Loucy (cell line): ENCODE results near the gene NOL7.

ENCODE experiments used
- H2AFZ ChIP-seq: fragments of 200-600 bp; sonication (generic); 2 replicates; pipeline ENCODE4 v1.6.0; 2016; ENCODE audit warnings: antibody characterized with exemption, mild to moderate bottlenecking, low read length, moderate library complexity
- H3F3A ChIP-seq: fragments of 200-600 bp; 2 replicates; pipeline ENCODE4 v1.6.0; 2016; ENCODE audit warnings: antibody characterized with exemption, low read depth, mild to moderate bottlenecking
- H3K27me3 ChIP-seq: fragments of 200-600 bp; sonication (generic); 2 replicates; pipeline ENCODE4 v1.6.1; 2014; ENCODE audit warnings: low read length, mild to moderate bottlenecking; ENCODE audit not compliant: insufficient read depth, poor library complexity, severe bottlenecking
- H3K36me3 ChIP-seq: fragments of 200-600 bp; sonication (generic); 2 replicates; pipeline ENCODE4 v1.6.1; 2016; ENCODE audit warnings: low read length; ENCODE audit not compliant: insufficient read depth
- H3K4me1 ChIP-seq: fragments of 200-600 bp; sonication (generic); 2 replicates; pipeline ENCODE4 v1.5.1; 2014; ENCODE audit warnings: low read length, mild to moderate bottlenecking; ENCODE audit not compliant: insufficient read depth, poor library complexity, severe bottlenecking
- H3K4me2 ChIP-seq: fragments of 200-600 bp; sonication (generic); 2 replicates; pipeline ENCODE4 v1.6.0; 2014; ENCODE audit warnings: antibody characterized with exemption, low read length, low read depth, mild to moderate bottlenecking; ENCODE audit not compliant: poor library complexity, severe bottlenecking
- H3K4me3 ChIP-seq: fragments of 200-600 bp; sonication (generic); 2 replicates; pipeline ENCODE4 v1.5.1; 2014; ENCODE audit warnings: low read length, mild to moderate bottlenecking, mixed read lengths; ENCODE audit not compliant: poor library complexity, severe bottlenecking
- H3K79me2 ChIP-seq: fragments of 200-600 bp; sonication (generic); 2 replicates; pipeline ENCODE4 v1.6.1; 2014; ENCODE audit warnings: low read length; ENCODE audit not compliant: insufficient read depth
- H3K9ac ChIP-seq: fragments of 200-600 bp; sonication (generic); 2 replicates; pipeline ENCODE4 v1.6.0; 2014; ENCODE audit warnings: mild to moderate bottlenecking, low read depth, low read length, moderate library complexity; ENCODE audit not compliant: poor library complexity, severe bottlenecking
- H3K9me2 ChIP-seq: fragments of 200-600 bp; sonication (generic); replicated peaks from 2 replicates; pipeline ENCODE4 v1.6.1; 2016; ENCODE audit warnings: low read depth, low read length, mixed read lengths
- H3K9me3 ChIP-seq: fragments of 200-600 bp; sonication (generic); 2 replicates; pipeline ENCODE4 v1.6.1; 2014; ENCODE audit warnings: mild to moderate bottlenecking, antibody characterized with exemption, low read length, low read depth; ENCODE audit not compliant: insufficient read depth
- H4K20me1 ChIP-seq: fragments of 200-600 bp; sonication (generic); 2 replicates; pipeline ENCODE4 v1.6.0; 2014; ENCODE audit warnings: antibody characterized with exemption, low read length, mild to moderate bottlenecking; ENCODE audit not compliant: insufficient read depth, poor library complexity, severe bottlenecking
- CTCF ChIP-seq: fragments of 200-600 bp; sonication (generic); conservative IDR thresholded peaks from 2 replicates; pipeline ENCODE4 v1.5.1; 2014; ENCODE audit warnings: mild to moderate bottlenecking, antibody characterized with exemption, low read length
- EZH2phosphoT487 ChIP-seq: fragments of 200-600 bp; IDR thresholded peaks from 2 replicates; pipeline ENCODE4 v1.6.1; 2018; ENCODE audit warnings: antibody characterized with exemption, mild to moderate bottlenecking, moderate library complexity, borderline replicate concordance

NOL7 gene

GRCh38 chr6:13600036-13600435 is 15.1 kb upstream of the NOL7 start:
- H3K36me3 ChIP-seq = no peaks in the 10 kb centered on the region
- no peaks in the 10 kb centered on the region for H3K9me2 ChIP-seq
- no peak overlapping the region for H3K4me3 ChIP-seq
- H3K27me3 ChIP-seq = no peaks in the 10 kb centered on the region
- H3F3A ChIP-seq = no peaks in the 10 kb centered on the region
- no peak overlapping the region for H3K9ac ChIP-seq
- H2AFZ ChIP-seq = no peak overlapping the region
- H3K9me3 ChIP-seq = no peaks in the 10 kb centered on the region
- no peaks in the 10 kb centered on the region for H3K4me1 ChIP-seq
- H3K79me2 ChIP-seq = no peaks in the 10 kb centered on the region
- TF ChIP-seq EZH2phosphoT487 (no peak), CTCF (no peak)
- H3K4me2 ChIP-seq = no peak overlapping the region
- no peaks in the 10 kb centered on the region for H4K20me1 ChIP-seq

GRCh38 chr6:13604135-13604534 is 11.0 kb upstream of the NOL7 start:
- Histone ChIP-seq H3K4me3 (no peak overlapping the region), H3K4me1 (no peaks in the 10 kb centered on the region), H3K79me2 (no peaks in the 10 kb centered on the region), H3K4me2 (no peak overlapping the region), H3K36me3 (no peaks in the 10 kb centered on the region), H3K27me3 (no peaks in the 10 kb centered on the region), H3F3A (no peaks in the 10 kb centered on the region), H3K9ac (no peak overlapping the region), H4K20me1 (no peaks in the 10 kb centered on the region), H3K9me3 (no peaks in the 10 kb centered on the region), H2AFZ (no peak overlapping the region), H3K9me2 (no peaks in the 10 kb centered on the region)
- no peak for TF ChIP-seq EZH2phosphoT487
- no peak for TF ChIP-seq CTCF

GRCh38 chr6:13604546-13605416 is 10.4 kb upstream of the NOL7 start:
- H3K27me3 ChIP-seq = no peaks in the 10 kb centered on the region

More at GRCh38 chr6:13604546-13605416, 10.4 kb upstream of the NOL7 start:
- no peaks in the 10 kb centered on the region for H4K20me1 ChIP-seq
- H3K9me3 ChIP-seq = no peaks in the 10 kb centered on the region
- TF ChIP-seq EZH2phosphoT487 (no peak), CTCF (no peak)
- no peaks in the 10 kb centered on the region for H3K9me2 ChIP-seq
- H3K36me3 ChIP-seq = no peaks in the 10 kb centered on the region
- no peaks in the 10 kb centered on the region for H3K4me1 ChIP-seq
- no peak overlapping the region for H2AFZ ChIP-seq
- no peak overlapping the region for H3K4me2 ChIP-seq
- H3K4me3 ChIP-seq = no peak overlapping the region
- H3F3A ChIP-seq = no peaks in the 10 kb centered on the region
- H3K79me2 ChIP-seq = no peaks in the 10 kb centered on the region
- no peak overlapping the region for H3K9ac ChIP-seq
